IMR-90 (cell line): Measurements from ENCODE around the gene ZNF284.
A peak's percentile ranks its signal among the peaks of the same experiment; 100 is the strongest.

Experiments used
- CEBPB ChIP-seq: IDR thresholded peaks from 2 replicates; pipeline ENCODE4 v1.6.1; 2012; ENCODE audit warnings: low read depth, low read length, improper control_type of control experiment
- CTCF ChIP-seq: conservative IDR thresholded peaks from 2 replicates; pipeline ENCODE4 v1.5.1; 2012; ENCODE audit warnings: mild to moderate bottlenecking, low read depth, low read length, improper control_type of control experiment
- FOS ChIP-seq: fragments of 150-350 bp; IDR thresholded peaks from 2 replicates; pipeline ENCODE4 v1.6.1; 2016; ENCODE audit warnings: low read depth, low read length
- MXI1 ChIP-seq: IDR thresholded peaks from 2 replicates; pipeline ENCODE4 v1.6.1; 2012; ENCODE audit warnings: low read depth, mild to moderate bottlenecking, low read length, moderate library complexity, borderline replicate concordance
- POLR2A ChIP-seq: IDR thresholded peaks from 2 replicates; pipeline ENCODE4 v1.6.1; 2012; ENCODE audit warnings: mild to moderate bottlenecking, low read depth, low read length
- RAD21 ChIP-seq: IDR thresholded peaks from 2 replicates; pipeline ENCODE4 v1.6.1; 2012; ENCODE audit warnings: low read length, improper control_type of control experiment
- RCOR1 ChIP-seq: IDR thresholded peaks from 2 replicates; pipeline ENCODE4 v1.6.1; 2012; ENCODE audit warnings: mild to moderate bottlenecking, low read length, improper control_type of control experiment; ENCODE audit not compliant: insufficient replicate concordance
- RFX5 ChIP-seq: IDR thresholded peaks from 2 replicates; pipeline ENCODE4 v1.8.0; 2012; ENCODE audit warnings: low read depth, mild to moderate bottlenecking, low read length, moderate library complexity
- SMC3 ChIP-seq: fragments of 150-350 bp; IDR thresholded peaks from 2 replicates; pipeline ENCODE4 v1.6.1; 2016; ENCODE audit warnings: low read depth, mild to moderate bottlenecking, antibody characterized with exemption, low read length, moderate library complexity

GRCh38 chr19:44112802-44113137, 40.8 kb downstream of the ZNF284 start:
- TF ChIP-seq SMC3 (no peak), RAD21 (no peak), MXI1 (peak; percentile 66; the same call in 1 of the 2 replicates), POLR2A (no peak), CEBPB (no peak), CTCF (no peak), RCOR1 (no peak), RFX5 (no peak), FOS (no peak)
